Bronchial epithelial cell (primary cell): ENCODE measurements around the gene RNU2-1. TPM values are rescaled to one million over a fixed set of nuclear protein-coding genes. Genes with fewer than 3 reads are reported as not detected.
"Not testable (repeated sequence)": the region's sequence is repeated elsewhere in the genome, so short reads cannot be mapped to it uniquely, and the experiment has no call there.

Experiments
- DNase-seq: peaks from one replicate; pipeline ENCODE4 v3.0.0-alpha.2; 2010; ENCODE audit warnings: low read depth
- FAIRE-seq: peaks from 2 replicates; lab custom pipeline; 2011; peaks lifted over from hg19 to GRCh38; lab: Jason Lieb, UNC
- H3K27me3 ChIP-seq: 2 replicates; pipeline ENCODE4 v1.5.1; 2011; ENCODE audit warnings: low read length; ENCODE audit not compliant: control insufficient read depth, insufficient read depth
- H3K36me3 ChIP-seq: 2 replicates; pipeline ENCODE4 v1.5.1; 2011; ENCODE audit warnings: low read length; ENCODE audit not compliant: control insufficient read depth, insufficient read depth
- H3K4me3 ChIP-seq: 2 replicates; pipeline ENCODE4 v1.5.1; 2011; ENCODE audit warnings: mild to moderate bottlenecking, low read depth, low read length, control low read depth
- total RNA-seq: library from RNA; depleted of rRNA; stranded (reverse); fragments of >200 nt; gene quantifications from 2 replicates; pipeline ENCODE4 v1.2.1, GENCODE V29; 2014
- TF ChIP-seq, protein P1 (sequence below): IDR thresholded peaks from 2 replicates; pipeline ENCODE4 v1.5.1; 2011; ENCODE audit warnings: mild to moderate bottlenecking, moderate library complexity, low read length, control low read depth, inconsistent platforms; ENCODE audit not compliant: insufficient read depth, severe bottlenecking

Gene RNU2-1
- total RNA-seq, 1 donor from 2014 or later, result not detected

DNA sequence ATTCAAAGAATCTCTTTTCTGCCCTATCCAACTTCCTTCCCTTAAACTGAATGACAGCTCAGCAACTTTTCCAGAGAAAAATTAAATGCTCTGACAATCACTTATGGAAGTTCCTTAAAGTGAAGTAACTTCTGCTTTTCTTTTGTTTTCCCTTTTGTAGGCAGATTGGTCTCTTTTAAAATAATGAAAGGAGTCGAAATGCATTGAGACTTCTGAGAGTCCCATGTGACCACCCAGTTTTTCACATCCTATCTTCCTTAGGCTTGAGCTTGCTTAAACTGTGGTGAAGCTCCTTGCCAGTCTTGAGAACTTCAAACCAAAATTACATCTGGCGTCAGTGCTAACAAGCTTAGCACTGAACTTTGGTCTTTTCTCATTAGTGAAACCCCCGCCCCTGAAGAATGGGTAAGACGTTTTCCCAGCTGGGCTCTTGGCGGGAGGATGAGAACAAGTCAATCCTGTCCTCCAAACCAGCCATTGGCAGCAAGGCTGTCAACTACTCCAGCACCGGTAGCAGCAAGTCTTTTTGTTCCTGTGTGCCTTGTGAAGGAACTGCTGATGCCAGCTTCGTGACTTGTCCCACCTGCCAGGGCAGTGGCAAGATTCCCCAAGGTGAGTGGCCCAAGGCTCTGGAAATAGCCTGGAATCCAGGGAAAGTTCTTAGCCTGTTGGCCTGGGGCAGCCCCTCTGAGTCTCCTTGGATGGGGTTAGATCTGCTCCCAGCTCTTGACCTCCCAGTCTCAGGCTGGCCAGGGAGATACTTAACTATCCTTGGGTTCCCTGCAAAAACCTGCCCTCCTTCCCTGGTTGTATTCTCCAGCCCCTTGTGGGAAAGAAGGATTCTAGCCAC is 20.9 kb downstream of the RNU2-1 start:
- no peak for DNase-seq
- peaks cover 11% of the 10 kb centered on the region for H3K36me3 ChIP-seq
- no peak overlapping the region for H3K4me3 ChIP-seq
- TF ChIP-seq, protein P1, sequence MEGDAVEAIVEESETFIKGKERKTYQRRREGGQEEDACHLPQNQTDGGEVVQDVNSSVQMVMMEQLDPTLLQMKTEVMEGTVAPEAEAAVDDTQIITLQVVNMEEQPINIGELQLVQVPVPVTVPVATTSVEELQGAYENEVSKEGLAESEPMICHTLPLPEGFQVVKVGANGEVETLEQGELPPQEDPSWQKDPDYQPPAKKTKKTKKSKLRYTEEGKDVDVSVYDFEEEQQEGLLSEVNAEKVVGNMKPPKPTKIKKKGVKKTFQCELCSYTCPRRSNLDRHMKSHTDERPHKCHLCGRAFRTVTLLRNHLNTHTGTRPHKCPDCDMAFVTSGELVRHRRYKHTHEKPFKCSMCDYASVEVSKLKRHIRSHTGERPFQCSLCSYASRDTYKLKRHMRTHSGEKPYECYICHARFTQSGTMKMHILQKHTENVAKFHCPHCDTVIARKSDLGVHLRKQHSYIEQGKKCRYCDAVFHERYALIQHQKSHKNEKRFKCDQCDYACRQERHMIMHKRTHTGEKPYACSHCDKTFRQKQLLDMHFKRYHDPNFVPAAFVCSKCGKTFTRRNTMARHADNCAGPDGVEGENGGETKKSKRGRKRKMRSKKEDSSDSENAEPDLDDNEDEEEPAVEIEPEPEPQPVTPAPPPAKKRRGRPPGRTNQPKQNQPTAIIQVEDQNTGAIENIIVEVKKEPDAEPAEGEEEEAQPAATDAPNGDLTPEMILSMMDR, result no peak
- no peak for FAIRE-seq
- H3K27me3 ChIP-seq, result no peaks in the 10 kb centered on the region

DNA sequence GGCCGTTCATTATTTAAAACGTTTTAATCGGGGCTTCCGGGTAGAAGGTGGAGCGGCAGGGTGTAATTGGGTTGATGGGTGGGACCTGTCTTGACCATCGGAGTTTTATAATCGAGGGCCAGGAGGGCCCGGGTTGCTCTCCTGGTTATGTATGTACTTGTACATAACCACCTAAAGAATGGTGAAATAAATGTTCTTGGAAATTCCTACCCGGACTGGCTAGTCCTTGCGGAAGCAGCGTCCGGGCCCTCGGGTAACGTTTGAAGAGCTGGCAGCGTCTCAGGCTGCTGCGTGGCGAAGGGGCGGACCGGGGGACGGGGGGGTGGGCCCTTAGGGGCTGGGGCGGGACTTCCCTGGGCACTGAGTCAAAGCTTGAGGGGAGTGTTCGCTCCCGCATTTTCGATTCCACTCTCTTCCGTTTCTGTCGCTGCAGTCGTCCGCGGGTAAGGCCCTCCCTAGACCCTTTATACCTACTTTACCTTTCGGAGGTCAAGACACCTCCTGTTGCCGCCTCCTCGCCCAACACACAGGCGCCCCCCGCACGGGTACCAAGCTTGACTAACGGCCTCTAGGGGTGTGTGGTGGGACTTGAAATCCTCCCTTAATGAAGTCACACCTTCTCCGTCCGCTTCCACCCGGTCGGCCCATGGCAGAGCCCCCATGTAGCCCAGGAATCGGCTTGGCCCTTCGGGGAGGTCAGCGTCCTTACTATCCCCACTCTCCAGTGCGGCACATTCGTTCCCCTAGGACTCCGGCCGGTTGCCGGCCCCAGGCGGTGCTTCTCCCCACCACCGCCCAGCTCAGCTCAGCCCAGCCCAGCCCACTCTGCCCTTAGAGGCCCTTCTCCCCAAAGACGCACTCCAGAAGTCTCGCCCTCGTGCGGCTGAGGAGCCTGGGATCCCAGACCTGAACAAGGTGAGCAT is 22.0 kb downstream of the RNU2-1 start, which contains the start of gene TMEM106A:
TMEM106A (plus strand) TSS at position 396 of the 923 bp plus-strand sequence. CDS start 1,167 bp downstream, outside the sequence.
- peaks cover 4% of the 10 kb centered on the region for H3K36me3 ChIP-seq

DNA sequence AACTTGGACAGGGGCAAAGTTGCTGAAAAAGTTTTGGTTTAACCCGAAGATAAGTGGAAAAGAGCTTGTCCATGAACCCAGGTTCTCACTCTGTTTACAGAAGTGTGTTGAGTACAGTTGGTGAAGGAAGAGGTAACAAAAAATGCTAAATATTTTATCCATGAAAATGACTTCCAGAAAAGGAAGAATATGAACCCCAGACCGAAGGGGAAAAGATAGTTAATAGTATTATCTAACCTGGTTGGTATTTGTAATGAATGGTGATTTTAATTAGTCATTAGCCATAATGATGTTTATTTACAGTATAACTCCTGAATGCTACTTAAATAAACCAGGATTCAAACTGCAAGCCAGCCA is 22.7 kb downstream of the RNU2-1 start:
- Histone ChIP-seq H3K4me3 (peak overlapping the region; percentile 44), H3K27me3 (no peaks in the 10 kb centered on the region), H3K36me3 (peaks cover 5% of the 10 kb centered on the region)
- TF ChIP-seq, protein P1, result no peak
- no peak for DNase-seq
- FAIRE-seq, result no peak

More for the DNA sequence above, 22.0 kb downstream of the RNU2-1 start, which contains the start of gene TMEM106A:
- no peaks in the 10 kb centered on the region for H3K27me3 ChIP-seq
- TF ChIP-seq, protein P1, result peak; percentile 31
- FAIRE-seq, result no peak
- H3K4me3 ChIP-seq, result peak within 1 kb of the TSS; percentile 44
- peak; percentile 80 for DNase-seq

DNA sequence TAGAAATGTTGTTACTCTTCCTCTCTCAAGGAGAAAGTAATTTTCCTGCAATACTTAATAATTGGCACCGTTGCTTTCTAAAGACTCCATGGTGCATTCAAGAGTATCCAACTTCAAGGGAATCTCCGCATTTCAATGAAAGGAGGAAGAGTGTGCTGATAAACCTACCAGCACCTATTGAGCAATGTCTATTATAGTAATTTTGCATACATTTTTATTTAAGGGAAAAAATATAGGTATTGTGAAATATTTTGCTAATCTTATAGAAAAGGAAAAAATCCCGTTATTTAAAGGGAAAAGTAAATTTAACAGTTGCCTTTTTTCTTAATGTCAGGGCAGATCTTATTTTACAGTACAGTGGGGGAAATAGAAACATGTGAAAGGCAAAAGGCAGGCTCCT is 23.2 kb downstream of the RNU2-1 start:
- no peak overlapping the region for H3K4me3 ChIP-seq
- DNase-seq (no peak), FAIRE-seq (no peak)
- H3K27me3 ChIP-seq, result no peaks in the 10 kb centered on the region
- peaks cover 4% of the 10 kb centered on the region for H3K36me3 ChIP-seq
- TF ChIP-seq, protein P1, result no peak

DNA sequence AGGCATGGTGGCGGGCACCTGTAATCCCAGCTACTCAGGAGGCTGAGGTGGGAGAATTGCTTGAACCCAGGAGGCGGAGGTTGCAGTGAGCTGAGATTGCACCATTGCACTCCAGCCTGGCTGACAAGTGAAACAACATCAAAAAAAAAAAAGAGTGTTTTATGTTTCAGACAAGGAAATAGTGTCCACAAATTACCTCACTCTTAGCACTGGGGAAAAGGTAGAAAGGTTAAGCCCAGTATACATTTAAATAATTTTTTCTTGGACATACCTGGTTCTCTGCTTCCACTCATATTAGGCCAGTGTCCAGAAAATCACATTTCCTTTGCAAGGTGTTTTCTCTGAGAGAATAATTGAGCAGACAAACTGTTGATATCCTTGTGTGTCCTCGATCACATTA is 30.8 kb downstream of the RNU2-1 start:
- FAIRE-seq, DNase-seq: not testable (repeated sequence)

DNA sequence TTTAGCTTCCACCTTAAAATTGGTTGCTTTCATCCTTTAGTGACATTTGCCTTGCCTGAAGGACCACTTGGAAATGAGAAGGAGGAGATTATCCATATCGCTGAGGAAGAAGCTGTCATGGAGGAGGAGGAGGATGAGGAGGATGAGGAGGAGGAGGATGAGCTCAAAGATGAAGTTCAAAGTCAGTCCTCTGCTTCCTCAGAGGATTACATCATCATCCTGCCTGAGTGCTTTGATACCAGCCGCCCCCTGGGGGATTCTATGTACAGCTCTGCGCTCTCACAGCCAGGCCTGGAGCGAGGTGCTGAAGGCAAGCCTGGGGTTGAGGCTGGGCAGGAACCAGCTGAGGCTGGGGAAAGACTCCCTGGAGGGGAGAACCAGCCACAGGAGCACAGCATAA is 33.6 kb downstream of the RNU2-1 start:
- FAIRE-seq (no peak), DNase-seq (no peak)
- TF ChIP-seq, protein P1, result no peak
- H3K36me3 ChIP-seq, result peaks cover 28% of the 10 kb centered on the region
- no peak overlapping the region for H3K4me3 ChIP-seq
- H3K27me3 ChIP-seq, result no peaks in the 10 kb centered on the region

More for the DNA sequence above, 30.8 kb downstream of the RNU2-1 start:
- not testable (repeated sequence) for H3K27me3 ChIP-seq, H3K4me3 ChIP-seq
- H3K36me3 ChIP-seq, result peaks cover 21% of the 10 kb centered on the region
